NCI-H2196 (cell line): ENCODE results near the gene KRT222.
A peak's percentile ranks its signal among the peaks of the same experiment; 100 is the strongest.

Experiments used
- DNase-seq: peaks from one replicate; lab custom pipeline; 2025; ENCODE audit not compliant: unreplicated experiment; lab: John Stamatoyannopoulos, UW

KRT222 gene

GRCh38 chr17:40664582-40665333 is at the start of gene KRT222:
Gene KRT222, minus strand, starts transcription at chr17:40665177. Its CDS starts 78 bp downstream, at chr17:40665099.
- DNase-seq: no peak

- DNase-seq: no peak
Measured at GRCh38 chr17:40714473-40714872, 49.5 kb upstream of the KRT222 start.

GRCh38 chr17:40707745-40708144 is 42.8 kb upstream of the KRT222 start:
- DNase-seq: no peak

DNA sequence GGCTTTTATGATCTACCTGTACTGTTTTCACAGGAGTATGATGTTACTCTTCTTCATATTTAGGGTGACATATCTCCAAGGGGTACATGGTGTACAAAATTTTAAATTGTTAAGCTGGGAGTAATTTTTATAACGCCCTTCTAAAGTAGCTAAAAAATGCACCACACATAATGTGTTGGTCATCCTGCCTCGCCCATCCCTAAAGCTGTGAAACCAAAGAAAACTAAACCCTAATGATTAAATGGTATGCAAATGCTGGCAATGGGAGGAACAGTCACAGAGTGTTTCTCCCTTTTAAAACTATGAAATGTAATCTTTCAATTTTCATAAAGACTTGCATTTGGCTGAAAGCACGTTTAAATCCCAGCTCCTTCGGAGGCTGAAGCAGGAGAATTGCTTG is 40.6 kb upstream of the KRT222 start:
- DNase-seq: no peak

- no peak for DNase-seq
Measured at GRCh38 chr17:40703652-40704051, 38.7 kb upstream of the KRT222 start, which contains the start of gene KRT24. Gene KRT24, minus strand, starts transcription at chr17:40703752. Its CDS starts 59 bp downstream, at chr17:40703693.

GRCh38 chr17:40702271-40702670 is 37.3 kb upstream of the KRT222 start:
- no peak for DNase-seq

DNA sequence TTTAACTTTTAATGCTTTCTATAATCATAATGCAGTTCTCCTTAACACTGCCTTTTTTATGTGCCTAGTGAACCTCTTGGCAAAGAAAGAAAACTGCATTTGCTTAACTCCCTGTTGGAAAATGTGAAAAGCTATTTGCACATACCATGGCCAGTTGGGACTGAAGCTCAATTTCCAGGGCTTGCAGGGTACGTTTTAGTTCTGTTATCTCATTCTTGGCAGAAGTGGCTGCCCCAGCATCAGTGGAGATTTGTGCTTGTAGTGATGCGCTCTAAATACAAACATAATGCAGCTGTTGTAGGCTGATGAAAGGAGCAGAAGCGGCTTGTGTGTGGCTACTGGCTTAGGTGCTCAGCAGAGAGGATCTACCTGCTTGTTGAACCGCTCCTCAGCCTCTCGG is 34.9 kb upstream of the KRT222 start:
- no peak for DNase-seq

DNA sequence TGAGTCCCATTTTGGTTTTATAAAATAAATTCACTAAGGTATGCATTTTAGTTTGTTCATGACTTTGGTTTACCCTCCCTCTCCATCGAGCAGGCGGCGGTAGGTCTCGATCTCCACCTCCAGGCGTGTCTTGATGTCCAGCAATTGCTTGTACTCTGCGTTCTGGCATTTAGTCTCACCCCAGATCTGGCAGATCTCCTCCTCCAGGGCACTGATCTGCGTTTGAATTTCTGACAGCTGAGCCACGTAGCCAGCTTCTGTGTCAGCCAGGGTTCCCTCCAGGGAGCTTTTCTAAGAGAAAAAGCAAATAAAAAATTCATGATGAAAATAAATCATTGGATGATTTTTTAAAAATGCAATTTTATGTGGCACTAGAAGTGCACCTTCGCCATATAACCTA is 34.4 kb upstream of the KRT222 start:
- no peak for DNase-seq

- no peak for DNase-seq
Measured at GRCh38 chr17:40697297-40697696, 32.3 kb upstream of the KRT222 start.

DNA sequence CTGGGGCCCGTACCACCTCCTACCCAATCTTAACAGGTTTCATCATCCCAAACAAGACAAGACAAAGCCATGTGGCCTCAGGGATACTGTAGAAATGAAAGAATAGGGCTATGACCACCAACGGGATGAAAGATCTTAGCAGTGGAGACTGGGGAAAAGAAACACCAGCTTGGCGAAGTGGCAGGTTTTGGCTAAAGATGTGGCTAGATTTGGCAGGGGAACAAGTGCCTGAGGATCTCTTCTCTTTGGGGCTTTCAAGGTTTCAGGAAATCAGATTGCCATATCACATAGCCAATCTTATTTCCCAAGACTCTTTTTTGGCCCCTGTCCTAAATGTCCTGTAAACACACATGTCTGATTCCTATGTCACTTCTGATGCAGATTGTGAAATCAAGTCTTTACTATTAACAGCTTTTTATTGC is 31.7 kb upstream of the KRT222 start:
- DNase-seq: no peak

DNA sequence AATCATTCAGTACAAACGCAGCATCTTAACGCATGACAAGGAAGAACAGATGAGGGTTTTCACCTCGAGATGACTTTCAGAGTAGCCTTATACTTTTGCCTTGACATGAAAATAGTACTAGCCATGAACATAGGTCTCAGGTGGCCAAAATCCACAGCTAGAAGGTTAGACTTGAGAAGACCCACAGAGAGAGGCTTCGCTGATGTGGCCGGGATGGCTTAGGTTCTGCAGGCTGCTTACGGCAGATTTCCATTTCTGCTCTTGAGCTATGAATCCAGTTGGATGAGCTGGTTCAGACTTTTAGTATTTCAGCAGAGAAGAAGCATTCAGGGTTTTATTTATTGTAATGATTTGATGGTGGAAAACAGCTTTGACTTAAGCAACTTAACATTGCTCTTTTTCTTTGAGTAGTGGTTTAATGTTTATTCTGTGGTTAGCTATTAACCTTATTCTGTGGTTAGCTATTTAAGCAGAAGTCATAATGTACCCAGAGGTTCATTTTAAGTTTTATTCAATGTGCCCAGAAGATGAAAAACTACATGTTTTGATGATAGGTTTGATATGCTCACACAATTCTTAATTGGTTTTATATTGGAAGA is 31.0 kb upstream of the KRT222 start:
- no peak for DNase-seq

- no peak for DNase-seq
Measured at GRCh38 chr17:40694584-40694983, 29.6 kb upstream of the KRT222 start.

- no peak for DNase-seq
Measured at GRCh38 chr17:40687106-40687505, 22.1 kb upstream of the KRT222 start.

DNA sequence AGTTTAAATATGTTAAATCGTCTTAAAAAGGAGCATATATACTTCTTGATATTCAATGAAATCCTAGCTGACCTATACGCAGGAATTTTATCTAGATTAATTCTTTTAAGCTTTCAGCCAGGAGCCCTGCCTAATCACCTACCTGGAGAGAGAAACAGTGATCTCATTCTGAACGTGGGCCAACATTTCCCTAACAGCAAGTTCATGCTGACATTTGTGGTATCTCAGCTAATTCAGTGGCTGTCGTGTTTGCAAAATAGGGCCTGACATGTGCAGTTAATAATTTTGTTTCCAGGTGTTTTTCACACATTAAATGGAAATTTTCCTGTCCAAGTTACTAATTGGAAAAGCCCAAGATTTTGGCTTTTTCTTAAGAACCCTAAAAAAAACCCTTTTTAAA is 21.2 kb upstream of the KRT222 start:
- DNase-seq: peak; percentile 1

DNA sequence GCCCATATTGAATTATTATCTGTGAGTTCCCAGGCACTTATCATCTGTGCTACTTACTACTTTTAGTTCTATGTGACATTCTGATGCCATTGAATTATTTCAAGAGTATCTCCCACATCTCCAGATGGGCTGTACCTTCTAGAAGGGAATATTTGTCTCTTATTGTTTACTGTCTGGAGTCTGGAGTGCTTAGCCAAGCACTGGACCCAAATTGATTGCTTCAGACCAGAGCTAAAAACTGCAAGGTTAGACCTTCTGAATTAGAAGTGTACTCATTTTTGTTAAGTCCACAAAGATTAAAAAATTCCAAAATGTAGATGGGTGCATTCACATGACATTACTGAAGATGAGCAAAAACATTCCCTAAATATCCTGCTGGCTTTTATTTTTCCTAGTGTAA is 16.0 kb upstream of the KRT222 start:
- DNase-seq: no peak

- DNase-seq: no peak
Measured at GRCh38 chr17:40679523-40679907, 14.5 kb upstream of the KRT222 start.

DNA sequence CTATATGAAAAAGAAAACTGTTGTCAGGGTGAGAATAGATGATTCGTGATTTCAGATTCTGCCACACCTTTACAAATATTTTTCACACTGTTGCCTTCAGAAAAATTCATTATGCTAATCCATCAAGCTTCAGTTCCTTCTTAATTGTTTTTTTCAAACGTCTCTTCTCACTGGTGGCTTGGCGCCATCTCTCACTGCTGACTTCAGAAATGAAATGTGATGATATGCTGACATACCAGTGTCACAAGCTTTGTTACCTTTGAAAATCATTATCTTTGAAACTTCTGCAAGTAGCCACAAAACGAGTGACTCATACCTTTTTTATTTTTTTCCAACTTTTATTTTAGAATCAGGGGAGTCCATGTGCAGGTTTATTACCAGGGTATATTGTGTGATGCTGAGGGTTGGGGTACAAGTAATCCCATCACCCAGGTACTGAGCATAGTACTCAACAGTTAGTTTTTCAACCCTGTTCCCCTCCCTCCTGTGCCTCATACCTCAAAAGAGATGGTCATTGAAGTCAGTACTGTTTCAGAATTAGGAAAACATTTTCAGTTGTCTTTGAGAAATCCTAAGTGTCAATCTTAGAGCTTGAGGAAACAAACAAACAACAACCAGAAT is 14.0 kb upstream of the KRT222 start:
- DNase-seq: no peak

- no peak for DNase-seq
Measured at GRCh38 chr17:40675905-40676304, 10.9 kb upstream of the KRT222 start.

DNA sequence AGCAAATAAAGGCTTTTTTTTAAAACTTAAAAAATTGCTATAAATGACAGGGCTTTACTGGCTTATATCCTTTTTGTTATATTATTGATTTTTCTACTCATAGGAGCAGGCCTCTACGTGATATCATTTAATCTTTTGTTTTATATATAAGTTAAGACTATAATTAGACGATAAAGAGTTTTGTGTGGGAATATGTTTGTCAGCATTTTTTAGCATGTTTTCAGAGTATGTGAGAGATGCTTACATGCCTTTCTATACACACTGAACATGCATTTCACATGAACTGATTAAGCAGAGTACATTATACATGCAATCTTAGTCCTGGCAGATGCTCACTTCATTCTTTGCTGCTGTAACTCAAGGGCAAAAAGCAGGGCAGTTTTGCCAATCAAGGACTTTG is 7.7 kb upstream of the KRT222 start:
- DNase-seq: no peak

DNA sequence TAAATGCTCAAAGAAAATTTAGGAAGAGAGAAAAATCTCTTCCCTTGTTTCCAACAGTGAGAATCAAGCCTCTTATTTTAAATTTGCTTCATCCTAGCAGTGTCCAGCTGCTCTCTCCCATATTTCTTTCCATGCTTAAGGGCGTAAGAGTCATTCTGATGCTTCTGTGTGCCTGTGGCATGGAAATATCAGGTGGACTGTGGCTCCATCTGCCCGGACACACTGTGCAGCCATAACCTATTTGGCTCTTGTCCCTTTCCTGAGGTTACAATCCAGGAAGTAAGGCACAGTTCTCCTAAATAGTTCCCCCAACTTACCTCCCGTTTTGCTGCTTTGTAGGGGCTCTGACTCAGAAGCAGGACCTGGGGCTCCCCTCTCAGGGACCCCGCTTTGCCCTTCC is 6.3 kb upstream of the KRT222 start:
- no peak for DNase-seq

- no peak for DNase-seq
Measured at GRCh38 chr17:40666331-40666730, 1.4 kb upstream of the KRT222 start.

DNA sequence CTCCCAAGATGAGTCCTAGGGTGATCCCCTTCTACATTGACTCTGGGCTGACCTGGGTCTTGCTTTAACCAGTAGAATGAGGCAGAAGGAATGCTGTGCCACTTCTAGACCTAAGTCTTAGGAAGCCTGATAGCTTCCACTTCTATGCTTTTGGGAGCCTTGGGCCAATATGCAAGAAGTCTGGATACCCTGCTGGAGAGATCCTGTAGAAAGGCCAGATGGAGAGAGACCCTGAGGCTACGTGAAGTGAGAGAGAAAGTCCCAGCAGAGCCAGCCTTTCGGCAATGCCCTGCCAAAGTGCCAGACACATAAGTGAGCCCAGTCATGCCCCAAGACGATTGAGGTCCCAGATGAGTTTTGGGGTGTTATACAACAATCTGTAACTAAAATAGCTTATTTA is 1.7 kb downstream of the KRT222 start:
- DNase-seq: no peak
